HCT116 (cell line): Measurements from ENCODE around the gene TYMP. TPM values are rescaled to one million over a fixed set of nuclear protein-coding genes. Genes with fewer than 3 reads are reported as not detected.

ENCODE experiments used
- ATAC-seq: fragments of 200-7000 bp; cut with Tn5 transposase; 2 replicates; pipeline ENCODE4 v1.9.1; 2020; ENCODE audit warnings: mild to moderate bottlenecking, moderate library complexity
- BruUV-seq: library from RNA; stranded (reverse); fragments of 400-500 nt; replicated peaks from 2 replicates; lab custom pipeline; 2021; lab: Mats Ljungman, UMichigan
- CTCF ChIA-PET: fragments of 300-600 bp; sonication (Branson Sonifier 250); formaldehyde crosslinking; loops from one replicate; lab custom pipeline; 2021; ENCODE audit warnings: antibody characterized with exemption; lab: Charles Lee
- POLR2A ChIA-PET: fragments of 300-600, 350-600 bp; sonication (Branson Sonifier 250); formaldehyde crosslinking; loops from one replicate; lab custom pipeline; 2021; ENCODE audit warnings: antibody characterized with exemption; lab: Charles Lee
- RAD21 ChIA-PET, 2 experiments: fragments of 300-600 bp; sonication (Branson Sonifier 250); formaldehyde crosslinking; loops; one replicate each; lab custom pipeline; 2023; ENCODE audit warnings: low total read pairs in 2 of 2; ENCODE audit not compliant: uncharacterized antibody in 2 of 2, unreplicated experiment in 2 of 2, low non-redundant PET in 1 of 2; lab: Charles Lee
- DNase-seq: peaks from one replicate; pipeline ENCODE4 v3.0.0-alpha.2; 2010; ENCODE audit warnings: low read depth, low spot score
- H2AFZ ChIP-seq: fragments of 200-600 bp; shearing (Covaris generic), sonication (generic); 2 replicates; pipeline ENCODE4 v1.6.1; 2017; ENCODE audit warnings: low read depth, mixed run types, mixed read lengths, antibody characterized with exemption, low read length; ENCODE audit not compliant: poor library complexity, severe bottlenecking
- H3K27ac ChIP-seq: 2 replicates; pipeline ENCODE4 v1.5.1; 2012; ENCODE audit warnings: low read depth, low read length
- H3K27me3 ChIP-seq: fragments of 200-600 bp; sonication (generic); 2 replicates; pipeline ENCODE4 v1.6.1; 2016; ENCODE audit warnings: mixed run types, low read length, mixed read lengths; ENCODE audit not compliant: insufficient read depth
- H3K36me3 ChIP-seq, 2 experiments: fragments of 200-500 bp in 1 of 2; fragments of 200-600 bp in 1 of 2; sonication (Bioruptor generic) in 1 of 2; sonication (generic) in 1 of 2; 2 replicates each; pipeline versions ENCODE4 v1.5.1 to v1.6.1; 2014 to 2016; ENCODE audit warnings: low read length in 2 of 2, inconsistent platforms in 1 of 2, mixed read lengths in 1 of 2, mixed run types in 1 of 2; ENCODE audit not compliant: insufficient read depth in 2 of 2, control insufficient read depth in 1 of 2
- H3K4me1 ChIP-seq, 2 experiments: fragments of 200-600 bp in 1 of 2; sonication (generic) in 1 of 2; 2 replicates each; pipeline versions ENCODE4 v1.5.1 to v1.6.1; 2012 to 2017; ENCODE audit warnings: low read length in 2 of 2, inconsistent platforms in 1 of 2, mild to moderate bottlenecking in 1 of 2, mixed read lengths in 1 of 2, mixed run types in 1 of 2, moderate library complexity in 1 of 2; ENCODE audit not compliant: insufficient read depth in 2 of 2, control insufficient read depth in 1 of 2
- H3K4me2 ChIP-seq: fragments of 200-600 bp; sonication (generic); 2 replicates; pipeline ENCODE4 v1.6.1; 2017; ENCODE audit warnings: mixed run types, low read length, mixed read lengths
- H3K4me3 ChIP-seq, 2 experiments: fragments of 200-600 bp in 1 of 2; sonication (generic) in 1 of 2; replicated peaks in 1 of 2; 2 replicates each; pipeline ENCODE4 v1.5.1; 2011 to 2016; ENCODE audit warnings: low read length in 2 of 2, control low read depth in 1 of 2, low read depth in 1 of 2, mild to moderate bottlenecking in 1 of 2, mixed read lengths in 1 of 2, mixed run types in 1 of 2
- H3K79me2 ChIP-seq: fragments of 200-600 bp; sonication (generic); 2 replicates; pipeline ENCODE4 v1.6.1; 2017; ENCODE audit warnings: mild to moderate bottlenecking, mixed run types, low read length, moderate library complexity, mixed read lengths; ENCODE audit not compliant: insufficient read depth
- H3K9ac ChIP-seq: fragments of 200-600 bp; sonication (generic); 2 replicates; pipeline ENCODE4 v1.6.1; 2016; ENCODE audit warnings: low read length, mixed read lengths
- H3K9me2 ChIP-seq: fragments of 200-600 bp; sonication (generic), shearing (Covaris generic); 2 replicates; pipeline ENCODE4 v1.6.1; 2017; ENCODE audit warnings: mixed run types, mild to moderate bottlenecking, moderate library complexity; ENCODE audit not compliant: insufficient read depth
- H3K9me3 ChIP-seq, 2 experiments: fragments of 200-500 bp in 1 of 2; fragments of 200-600 bp in 1 of 2; sonication (Bioruptor generic) in 1 of 2; sonication (generic) in 1 of 2; 2 replicates each; pipeline ENCODE4 v1.6.1; 2014 to 2017; ENCODE audit warnings: low read length in 2 of 2, mixed read lengths in 2 of 2, inconsistent platforms in 1 of 2, low read depth in 1 of 2, mild to moderate bottlenecking in 1 of 2, mixed run types in 1 of 2, moderate library complexity in 1 of 2; ENCODE audit not compliant: control insufficient read depth in 1 of 2, insufficient read depth in 1 of 2
- H4K20me1 ChIP-seq: fragments of 200-600 bp; sonication (generic), shearing (Covaris generic); 2 replicates; pipeline ENCODE4 v1.6.1; 2017; ENCODE audit warnings: mixed run types, mild to moderate bottlenecking, moderate library complexity; ENCODE audit not compliant: insufficient read depth
- CBX3 ChIP-seq: IDR thresholded peaks from 2 replicates; pipeline ENCODE4 v1.6.1; 2012; ENCODE audit warnings: low read depth
- CEBPB ChIP-seq: IDR thresholded peaks from 2 replicates; pipeline ENCODE4 v1.6.1; 2012; ENCODE audit warnings: low read depth
- ELF1 ChIP-seq: IDR thresholded peaks from 2 replicates; pipeline ENCODE4 v1.6.1; 2012; ENCODE audit warnings: low read depth, borderline replicate concordance
- JUND ChIP-seq: IDR thresholded peaks from 2 replicates; pipeline ENCODE4 v1.6.1; 2012
- POLR2AphosphoS5 ChIP-seq: IDR thresholded peaks from 2 replicates; pipeline ENCODE4 v1.6.1; 2011; ENCODE audit warnings: mild to moderate bottlenecking, low read depth, low read length, moderate library complexity
- RAD21 ChIP-seq: IDR thresholded peaks from 2 replicates; pipeline ENCODE4 v1.6.1; 2012; ENCODE audit warnings: low read depth, mild to moderate bottlenecking
- SIN3A ChIP-seq: IDR thresholded peaks from 2 replicates; pipeline ENCODE4 v1.6.1; 2012; ENCODE audit warnings: low read depth
- SP1 ChIP-seq: IDR thresholded peaks from 2 replicates; pipeline ENCODE4 v1.6.1; 2012; ENCODE audit warnings: low read depth
- SRF ChIP-seq: IDR thresholded peaks from 2 replicates; pipeline ENCODE4 v1.6.1; 2012; ENCODE audit warnings: low read depth
- TCF7L2 ChIP-seq: IDR thresholded peaks from 2 replicates; pipeline ENCODE4 v1.7.0; 2011; ENCODE audit warnings: borderline replicate concordance, inconsistent platforms; ENCODE audit not compliant: insufficient read depth, insufficient read length; ENCODE audit errors: extremely low read depth
- ZFX ChIP-seq: fragments of 450-650 bp; IDR thresholded peaks from 2 replicates; pipeline ENCODE4 v1.6.1; 2017
- ZNF274 ChIP-seq: fragments of 200-500 bp; sonication (Bioruptor generic); IDR thresholded peaks from 2 replicates; pipeline ENCODE4 v1.6.1; 2014; ENCODE audit warnings: mild to moderate bottlenecking, low read depth, low read length, inconsistent platforms
- intact Hi-C: fragments of 100-400 bp; cut with micrococcal nuclease; formaldehyde crosslinking; loops from 2 replicates; pipeline ENCODE4 v1.10.0; 2022
- total RNA-seq: library from RNA; stranded (reverse); gene quantifications from one replicate; pipeline ENCODE4 v1.2.1, GENCODE V29; 2021; ENCODE audit not compliant: unreplicated experiment
- TF ChIP-seq, protein P1 (sequence below): IDR thresholded peaks from 2 replicates; pipeline ENCODE4 v1.6.1; 2012
- TF ChIP-seq, protein P2 (sequence below), 3 experiments: fragments of 200-600 bp in 1 of 3; sonication (generic) in 1 of 3; IDR thresholded peaks in 2 of 3; conservative IDR thresholded peaks in 1 of 3; 2 replicates each; pipeline ENCODE4 v1.5.1; 2012 to 2017; ENCODE audit warnings: low read depth in 2 of 3, low read length in 2 of 3, antibody characterized with exemption in 1 of 3, borderline replicate concordance in 1 of 3, control low read depth in 1 of 3, mild to moderate bottlenecking in 1 of 3, mixed read lengths in 1 of 3, mixed run types in 1 of 3, moderate library complexity in 1 of 3; ENCODE audit not compliant: insufficient read depth in 1 of 3
- TF ChIP-seq, protein P3 (sequence below): IDR thresholded peaks from 2 replicates; pipeline ENCODE4 v1.6.1; 2011; ENCODE audit warnings: mild to moderate bottlenecking, low read length, moderate library complexity; ENCODE audit not compliant: insufficient replicate concordance; ENCODE audit errors: extremely low read depth
- TF ChIP-seq, protein P4 (sequence below): IDR thresholded peaks from 2 replicates; pipeline ENCODE4 v1.6.1; 2012

Gene TYMP
- total RNA-seq, 1 experiment from 2014 or later: 43.2 TPM

DNA sequence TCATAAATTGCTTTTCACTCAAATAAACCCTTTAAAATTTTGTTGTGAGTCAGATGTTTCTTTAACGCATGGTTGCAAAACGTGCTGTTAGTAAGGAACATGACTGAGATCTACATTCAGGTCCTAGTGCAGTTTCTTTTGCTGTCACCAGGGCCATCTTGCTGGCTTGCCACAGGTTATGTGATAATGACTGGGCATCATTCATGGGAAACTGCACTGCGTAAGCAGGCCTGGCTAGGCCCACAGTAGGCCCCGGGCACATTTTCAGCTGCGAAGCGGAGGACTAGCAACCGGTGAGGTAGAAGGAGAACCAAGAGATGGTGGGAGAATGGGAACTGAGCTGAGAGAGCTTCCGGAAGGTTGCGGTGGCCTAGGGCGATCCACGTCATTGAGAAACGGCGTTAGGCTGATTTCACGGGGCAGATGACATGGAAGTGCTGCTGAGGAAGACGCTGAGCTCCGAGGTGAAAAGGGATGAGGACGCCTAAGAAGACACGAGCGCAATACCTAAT, 12.7 kb upstream of the TYMP start:
- Histone ChIP-seq H3K27me3 (no peaks in the 10 kb centered on the region), H3K4me1 (peaks cover 13 to 52% of the 10 kb centered on the region in 2 experiments; a peak in 3 of 4 replicates), H3K9ac (no peak overlapping the region), H3K4me2 (peak overlapping the region; percentile 55; the same call in 1 of the 2 replicates), H3K36me3 (no peaks in the 10 kb centered on the region), H2AFZ (no peak overlapping the region), H4K20me1 (no peaks in the 10 kb centered on the region), H3K9me2 (no peaks in the 10 kb centered on the region), H3K27ac (no peak overlapping the region), H3K4me3 (no peak overlapping the region), H3K9me3 (no peaks in the 10 kb centered on the region), H3K79me2 (no peaks in the 10 kb centered on the region)
- RAD21 ChIA-PET: no interaction called here
- TF ChIP-seq JUND (no peak), ELF1 (no peak), ZFX (no peak), TCF7L2 (no peak), SP1 (no peak), SRF (no peak), SIN3A (no peak), POLR2AphosphoS5 (no peak), RAD21 (no peak), CBX3 (no peak), CEBPB (no peak), ZNF274 (no peak)
- TF ChIP-seq, protein P1, sequence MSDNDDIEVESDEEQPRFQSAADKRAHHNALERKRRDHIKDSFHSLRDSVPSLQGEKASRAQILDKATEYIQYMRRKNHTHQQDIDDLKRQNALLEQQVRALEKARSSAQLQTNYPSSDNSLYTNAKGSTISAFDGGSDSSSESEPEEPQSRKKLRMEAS: no peak
- TF ChIP-seq, protein P2, sequence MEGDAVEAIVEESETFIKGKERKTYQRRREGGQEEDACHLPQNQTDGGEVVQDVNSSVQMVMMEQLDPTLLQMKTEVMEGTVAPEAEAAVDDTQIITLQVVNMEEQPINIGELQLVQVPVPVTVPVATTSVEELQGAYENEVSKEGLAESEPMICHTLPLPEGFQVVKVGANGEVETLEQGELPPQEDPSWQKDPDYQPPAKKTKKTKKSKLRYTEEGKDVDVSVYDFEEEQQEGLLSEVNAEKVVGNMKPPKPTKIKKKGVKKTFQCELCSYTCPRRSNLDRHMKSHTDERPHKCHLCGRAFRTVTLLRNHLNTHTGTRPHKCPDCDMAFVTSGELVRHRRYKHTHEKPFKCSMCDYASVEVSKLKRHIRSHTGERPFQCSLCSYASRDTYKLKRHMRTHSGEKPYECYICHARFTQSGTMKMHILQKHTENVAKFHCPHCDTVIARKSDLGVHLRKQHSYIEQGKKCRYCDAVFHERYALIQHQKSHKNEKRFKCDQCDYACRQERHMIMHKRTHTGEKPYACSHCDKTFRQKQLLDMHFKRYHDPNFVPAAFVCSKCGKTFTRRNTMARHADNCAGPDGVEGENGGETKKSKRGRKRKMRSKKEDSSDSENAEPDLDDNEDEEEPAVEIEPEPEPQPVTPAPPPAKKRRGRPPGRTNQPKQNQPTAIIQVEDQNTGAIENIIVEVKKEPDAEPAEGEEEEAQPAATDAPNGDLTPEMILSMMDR (IDR thresholded peaks at IDR 0.05 in 2 of 3, conservative IDR thresholded peaks at IDR 0.05 in 1 of 3; ENCODE audit: borderline replicate concordance in 1 of 3, insufficient read depth in 1 of 3, low read depth in 2 of 3, low read length in 2 of 3): no peak
- TF ChIP-seq, protein P3, sequence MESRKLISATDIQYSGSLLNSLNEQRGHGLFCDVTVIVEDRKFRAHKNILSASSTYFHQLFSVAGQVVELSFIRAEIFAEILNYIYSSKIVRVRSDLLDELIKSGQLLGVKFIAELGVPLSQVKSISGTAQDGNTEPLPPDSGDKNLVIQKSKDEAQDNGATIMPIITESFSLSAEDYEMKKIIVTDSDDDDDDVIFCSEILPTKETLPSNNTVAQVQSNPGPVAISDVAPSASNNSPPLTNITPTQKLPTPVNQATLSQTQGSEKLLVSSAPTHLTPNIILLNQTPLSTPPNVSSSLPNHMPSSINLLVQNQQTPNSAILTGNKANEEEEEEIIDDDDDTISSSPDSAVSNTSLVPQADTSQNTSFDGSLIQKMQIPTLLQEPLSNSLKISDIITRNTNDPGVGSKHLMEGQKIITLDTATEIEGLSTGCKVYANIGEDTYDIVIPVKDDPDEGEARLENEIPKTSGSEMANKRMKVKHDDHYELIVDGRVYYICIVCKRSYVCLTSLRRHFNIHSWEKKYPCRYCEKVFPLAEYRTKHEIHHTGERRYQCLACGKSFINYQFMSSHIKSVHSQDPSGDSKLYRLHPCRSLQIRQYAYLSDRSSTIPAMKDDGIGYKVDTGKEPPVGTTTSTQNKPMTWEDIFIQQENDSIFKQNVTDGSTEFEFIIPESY: no peak
- TF ChIP-seq, protein P4, sequence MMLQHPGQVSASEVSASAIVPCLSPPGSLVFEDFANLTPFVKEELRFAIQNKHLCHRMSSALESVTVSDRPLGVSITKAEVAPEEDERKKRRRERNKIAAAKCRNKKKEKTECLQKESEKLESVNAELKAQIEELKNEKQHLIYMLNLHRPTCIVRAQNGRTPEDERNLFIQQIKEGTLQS: no peak
- CTCF ChIA-PET: no interaction called here
- BruUV-seq: no TSS peak
- ATAC-seq: no peak
- no peak for DNase-seq
- POLR2A ChIA-PET: no interaction called here
- intact Hi-C loops: no loop called here
